Breast epithelium (tissue), 3 donors: ENCODE results near the gene SYTL1.

ENCODE experiments used
- POLR2A ChIP-seq: fragments of 450-650 bp; IDR thresholded peaks from one replicate; pipeline ENCODE4 v1.6.1; 2016; ENCODE audit warnings: antibody characterized with exemption, mild to moderate bottlenecking, moderate library complexity
- TF ChIP-seq, protein P1 (sequence below), 3 donors: fragments of 450-650 bp; IDR thresholded peaks; one replicate each; pipeline ENCODE4 v1.5.1; 2016 to 2017; ENCODE audit warnings: antibody characterized with exemption in 3 of 3, mild to moderate bottlenecking in 3 of 3, moderate library complexity in 3 of 3

DNA sequence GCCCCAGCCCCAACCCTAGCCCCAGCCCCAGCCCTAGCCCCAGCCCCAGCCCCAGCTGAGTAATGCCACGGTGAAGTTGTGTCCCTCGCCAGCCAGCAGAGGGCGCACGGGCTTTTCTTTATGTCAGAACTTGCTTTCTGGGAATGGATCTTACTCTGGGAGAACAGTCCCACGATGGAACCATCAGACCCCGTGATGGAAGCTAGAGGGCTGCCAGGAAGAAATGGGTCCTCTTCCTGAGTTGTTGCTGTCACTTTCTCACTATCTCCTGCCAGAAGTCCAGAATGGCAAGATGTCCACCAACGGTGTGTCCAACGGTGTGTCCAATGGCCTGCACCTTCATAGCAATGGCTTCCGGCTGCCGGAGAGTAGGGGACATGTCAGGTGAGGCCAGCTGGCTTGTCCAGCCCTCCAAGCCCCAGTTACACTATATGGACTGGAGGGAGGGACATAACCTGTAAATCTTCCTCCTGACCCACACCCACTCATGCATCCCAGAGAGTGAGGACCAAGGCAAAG, 45.0 kb upstream of the SYTL1 start:
- TF ChIP-seq, protein P1, sequence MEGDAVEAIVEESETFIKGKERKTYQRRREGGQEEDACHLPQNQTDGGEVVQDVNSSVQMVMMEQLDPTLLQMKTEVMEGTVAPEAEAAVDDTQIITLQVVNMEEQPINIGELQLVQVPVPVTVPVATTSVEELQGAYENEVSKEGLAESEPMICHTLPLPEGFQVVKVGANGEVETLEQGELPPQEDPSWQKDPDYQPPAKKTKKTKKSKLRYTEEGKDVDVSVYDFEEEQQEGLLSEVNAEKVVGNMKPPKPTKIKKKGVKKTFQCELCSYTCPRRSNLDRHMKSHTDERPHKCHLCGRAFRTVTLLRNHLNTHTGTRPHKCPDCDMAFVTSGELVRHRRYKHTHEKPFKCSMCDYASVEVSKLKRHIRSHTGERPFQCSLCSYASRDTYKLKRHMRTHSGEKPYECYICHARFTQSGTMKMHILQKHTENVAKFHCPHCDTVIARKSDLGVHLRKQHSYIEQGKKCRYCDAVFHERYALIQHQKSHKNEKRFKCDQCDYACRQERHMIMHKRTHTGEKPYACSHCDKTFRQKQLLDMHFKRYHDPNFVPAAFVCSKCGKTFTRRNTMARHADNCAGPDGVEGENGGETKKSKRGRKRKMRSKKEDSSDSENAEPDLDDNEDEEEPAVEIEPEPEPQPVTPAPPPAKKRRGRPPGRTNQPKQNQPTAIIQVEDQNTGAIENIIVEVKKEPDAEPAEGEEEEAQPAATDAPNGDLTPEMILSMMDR (IDR thresholded peaks at IDR 0.05) = peak; percentile 18 to 43 (median 36)
- no peak for TF ChIP-seq POLR2A
